B cell (primary cell): ENCODE measurements around the gene HABP4. TPM values are rescaled to one million over a fixed set of nuclear protein-coding genes. Genes with fewer than 3 reads are reported as not detected.

ENCODE experiments used
- ATAC-seq: fragments of 200-7000 bp; cut with Tn5 transposase; one replicate; pipeline ENCODE4 v1.10.0; 2021; ENCODE audit warnings: low read depth, mild to moderate bottlenecking, moderate number of reproducible peaks, moderate library complexity
- CTCF ChIA-PET: fragments of 350-600 bp; sonication (Branson Sonifier 250); formaldehyde crosslinking; loops from one replicate; lab custom pipeline; 2021; ENCODE audit warnings: antibody characterized with exemption, inconsistent platforms; lab: Charles Lee
- POLR2A ChIA-PET: fragments of 350-600 bp; sonication (Branson Sonifier 250); formaldehyde crosslinking; loops from one replicate; lab custom pipeline; 2021; ENCODE audit warnings: antibody characterized with exemption; lab: Charles Lee
- DNase-seq: peaks from one replicate; pipeline ENCODE4 v3.0.0; 2013
- H2AFZ ChIP-seq: 2 replicates; pipeline ENCODE4 v1.6.1; 2012; ENCODE audit warnings: mild to moderate bottlenecking, low read depth, low read length; ENCODE audit not compliant: insufficient read depth, poor library complexity, severe bottlenecking
- H3K27ac ChIP-seq, 2 donors: 1 replicate in 1 of 2; 2 replicates in 1 of 2; pipeline ENCODE4 v1.5.1; 2012 to 2013; ENCODE audit warnings: low read length in 2 of 2, mild to moderate bottlenecking in 2 of 2, moderate library complexity in 1 of 2
- H3K27me3 ChIP-seq, 4 experiments: fragments of 200-600 bp in 1 of 4; sonication (generic) in 1 of 4; replicated peaks in 1 of 4; 1 replicate in 2 of 4; 2 replicates in 2 of 4; pipeline versions ENCODE4 v1.6.1 to v1.7.0; 2013 to 2016; ENCODE audit warnings: low read length in 3 of 4, mild to moderate bottlenecking in 2 of 4, mixed read lengths in 1 of 4, moderate library complexity in 1 of 4; ENCODE audit not compliant: insufficient read depth in 4 of 4, control insufficient read depth in 3 of 4; ENCODE audit errors: control extremely low read depth in 1 of 4
- H3K36me3 ChIP-seq, 2 experiments: replicated peaks in 1 of 2; 1 replicate in 1 of 2; 2 replicates in 1 of 2; pipeline versions ENCODE4 v1.6.1 to v1.7.1; 2013; ENCODE audit warnings: low read length in 1 of 2; ENCODE audit not compliant: insufficient read depth in 2 of 2, control insufficient read depth in 1 of 2; ENCODE audit errors: control extremely low read depth in 1 of 2, extremely low read depth in 1 of 2
- H3K4me1 ChIP-seq, 2 donors: fragments of 200-600 bp in 1 of 2; sonication (generic) in 1 of 2; 1 replicate in 1 of 2; 2 replicates in 1 of 2; pipeline versions ENCODE4 v1.5.1 to v1.6.1; 2013 to 2017; ENCODE audit warnings: low read length in 2 of 2; ENCODE audit not compliant: control insufficient read depth in 2 of 2, insufficient read depth in 2 of 2
- H3K4me2 ChIP-seq: replicated peaks from 2 replicates; pipeline ENCODE3; 2012; ENCODE audit warnings: mild to moderate bottlenecking, low read depth, low read length; ENCODE audit not compliant: poor library complexity, severe bottlenecking
- H3K4me3 ChIP-seq, 5 experiments: fragments of 200-600 bp in 1 of 5; sonication (generic) in 1 of 5; 1 replicate in 3 of 5; 2 replicates in 2 of 5; pipeline versions ENCODE4 v1.5.1 to v1.7.0; 2011 to 2016; ENCODE audit warnings: low read length in 4 of 5, mild to moderate bottlenecking in 4 of 5, low read depth in 2 of 5, control low read depth in 1 of 5, moderate library complexity in 1 of 5; ENCODE audit not compliant: insufficient read depth in 1 of 5; ENCODE audit errors: control extremely low read depth in 1 of 5, extremely low read depth in 1 of 5
- H3K79me2 ChIP-seq: fragments of 200-600 bp; sonication (generic); one replicate; pipeline ENCODE4 v1.6.0; 2016; ENCODE audit warnings: low read length; ENCODE audit not compliant: control insufficient read depth, insufficient read depth
- H3K9ac ChIP-seq: fragments of 200-600 bp; sonication (generic); 2 replicates; pipeline ENCODE4 v1.6.1; 2017; ENCODE audit warnings: mild to moderate bottlenecking, low read length, moderate library complexity
- H3K9me3 ChIP-seq, 3 donors: one replicate each; pipeline versions ENCODE4 v1.6.1 to v1.7.1; 2013; ENCODE audit warnings: low read length in 2 of 3; ENCODE audit not compliant: control insufficient read depth in 2 of 3, insufficient read depth in 1 of 3; ENCODE audit errors: control extremely low read depth in 1 of 3
- H4K20me1 ChIP-seq: 2 replicates; pipeline ENCODE4 v1.6.0; 2012; ENCODE audit warnings: mild to moderate bottlenecking, low read length; ENCODE audit not compliant: insufficient read depth, control insufficient read depth, poor library complexity, severe bottlenecking
- H3K27ac Mint-ChIP-seq: one replicate; pipeline ENCODE4 v1.8.0; 2021; ENCODE audit warnings: mixed read lengths
- H3K27me3 Mint-ChIP-seq: one replicate; pipeline ENCODE4 v1.8.0; 2021; ENCODE audit warnings: mixed read lengths
- H3K4me1 Mint-ChIP-seq: one replicate; pipeline ENCODE4 v1.8.0; 2021; ENCODE audit warnings: mixed read lengths
- H3K4me3 Mint-ChIP-seq: one replicate; pipeline ENCODE4 v1.8.0; 2021; ENCODE audit warnings: mixed read lengths
- H3K9me3 Mint-ChIP-seq: one replicate; pipeline ENCODE4 v1.8.0; 2022; ENCODE audit warnings: mixed read lengths; ENCODE audit not compliant: insufficient read depth
- EZH2 ChIP-seq: IDR thresholded peaks from 2 replicates; pipeline ENCODE4 v1.6.1; 2012; ENCODE audit warnings: borderline replicate concordance, low read depth, mild to moderate bottlenecking, moderate library complexity, low read length; ENCODE audit not compliant: insufficient read depth, poor library complexity, severe bottlenecking
- WGBS: methylation state at CpG from one replicate; pipeline ENCODE4 v1.1.5; 2013; ENCODE audit warnings: missing lambda C conversion rate; ENCODE audit not compliant: insufficient coverage; 5-methylcytosine and 5-hydroxymethylcytosine counted together
- intact Hi-C: fragments of 100-400 bp; cut with micrococcal nuclease; formaldehyde crosslinking; loops from one replicate; pipeline ENCODE4 v1.10.0; 2022
- polyA plus RNA-seq: library from polyadenylated mRNA; depleted of rRNA; stranded (reverse); fragments of >200 nt; gene quantifications from 2 replicates; pipeline ENCODE4 v1.2.3, GENCODE V29; 2012
- total RNA-seq, 2 donors: library from RNA; stranded (reverse); fragments of 120-200 nt in 1 of 2; gene quantifications; 1 replicate in 1 of 2; 2 replicates in 1 of 2; pipeline versions ENCODE4 v1.2.3 to v1.2.4, GENCODE V29; 2013 to 2022
- TF ChIP-seq, protein P1 (sequence below): fragments of 200-600 bp; IDR thresholded peaks from one replicate; pipeline ENCODE4 v1.8.0; 2022; ENCODE audit warnings: antibody characterized with exemption, mild to moderate bottlenecking

The HABP4 gene
- total and polyA plus RNA-seq, 2 donors (not counting 1 experiment from before 2014, with no cell fraction given): 3.3 to 15.0 TPM

- 100% methylated on average over 1 of the region's 4 CpGs for WGBS
- Histone ChIP-seq H3K79me2 (no peaks in the 10 kb centered on the region), H3K9me3 (no peaks in the 10 kb centered on the region), H2AFZ (no peak overlapping the region), H3K4me3 (no peak overlapping the region), H3K4me2 (no peak overlapping the region), H3K27ac (no peak overlapping the region), H3K27me3 (no peaks in the 10 kb centered on the region), H3K36me3 (peaks cover 1 to 8% of the 10 kb centered on the region in 2 experiments), H3K9ac (no peak overlapping the region), H4K20me1 (no peaks in the 10 kb centered on the region), H3K4me1 (no peaks in the 10 kb centered on the region)
- Mint-ChIP-seq H3K4me1 (peaks cover 7% of the 10 kb centered on the region), H3K9me3 (no peaks in the 10 kb centered on the region), H3K4me3 (no peak overlapping the region), H3K27me3 (no peaks in the 10 kb centered on the region), H3K27ac (no peak overlapping the region)
- intact Hi-C loops: no loop called here
- CTCF ChIA-PET: no interaction called here
- TF ChIP-seq, protein P1, sequence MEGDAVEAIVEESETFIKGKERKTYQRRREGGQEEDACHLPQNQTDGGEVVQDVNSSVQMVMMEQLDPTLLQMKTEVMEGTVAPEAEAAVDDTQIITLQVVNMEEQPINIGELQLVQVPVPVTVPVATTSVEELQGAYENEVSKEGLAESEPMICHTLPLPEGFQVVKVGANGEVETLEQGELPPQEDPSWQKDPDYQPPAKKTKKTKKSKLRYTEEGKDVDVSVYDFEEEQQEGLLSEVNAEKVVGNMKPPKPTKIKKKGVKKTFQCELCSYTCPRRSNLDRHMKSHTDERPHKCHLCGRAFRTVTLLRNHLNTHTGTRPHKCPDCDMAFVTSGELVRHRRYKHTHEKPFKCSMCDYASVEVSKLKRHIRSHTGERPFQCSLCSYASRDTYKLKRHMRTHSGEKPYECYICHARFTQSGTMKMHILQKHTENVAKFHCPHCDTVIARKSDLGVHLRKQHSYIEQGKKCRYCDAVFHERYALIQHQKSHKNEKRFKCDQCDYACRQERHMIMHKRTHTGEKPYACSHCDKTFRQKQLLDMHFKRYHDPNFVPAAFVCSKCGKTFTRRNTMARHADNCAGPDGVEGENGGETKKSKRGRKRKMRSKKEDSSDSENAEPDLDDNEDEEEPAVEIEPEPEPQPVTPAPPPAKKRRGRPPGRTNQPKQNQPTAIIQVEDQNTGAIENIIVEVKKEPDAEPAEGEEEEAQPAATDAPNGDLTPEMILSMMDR: no peak
- no peak for TF ChIP-seq EZH2
- POLR2A ChIA-PET: no interaction called here
- DNase-seq: no peak
- no peak for ATAC-seq
These were observed 26.0 kb downstream of the HABP4 start for GRCh38 chr9:96476013-96476412.

DNA sequence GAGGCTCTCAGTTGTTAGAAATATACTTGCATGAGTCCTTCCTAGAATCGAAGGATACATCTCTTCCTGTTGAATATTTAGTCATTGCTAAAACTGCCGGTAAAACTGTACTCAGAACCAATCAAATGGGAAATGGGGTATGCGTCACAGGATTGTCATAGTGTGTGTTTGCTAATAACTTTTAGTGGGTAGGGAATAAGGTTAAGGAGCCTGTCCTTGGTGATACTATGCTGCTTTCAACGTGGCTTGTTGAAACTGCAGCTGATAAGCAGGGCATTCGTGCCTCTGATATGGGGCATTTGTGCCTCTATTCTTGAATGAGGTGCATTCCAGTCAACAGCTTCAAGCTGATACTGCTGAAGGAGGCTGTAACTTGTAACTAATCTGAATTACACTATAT lies 26.6 kb downstream of the HABP4 start:
- Mint-ChIP-seq H3K27me3 (no peaks in the 10 kb centered on the region), H3K4me1 (peaks cover 7% of the 10 kb centered on the region), H3K27ac (no peak overlapping the region), H3K4me3 (no peak overlapping the region), H3K9me3 (no peaks in the 10 kb centered on the region)
- H3K9me3 ChIP-seq: no peaks in the 10 kb centered on the region
- no peak overlapping the region for H2AFZ ChIP-seq
- no peak for TF ChIP-seq EZH2
- TF ChIP-seq, protein P1: no peak
- no peak overlapping the region for H3K9ac ChIP-seq
- intact Hi-C loops: no loop called here
- DNase-seq: no peak
- no peak for ATAC-seq
- no peaks in the 10 kb centered on the region for H3K79me2 ChIP-seq
- no peak overlapping the region for H3K27ac ChIP-seq
- ChIA-PET POLR2A (no interaction called here), CTCF (no interaction called here)
- H3K27me3 ChIP-seq: no peaks in the 10 kb centered on the region
- 79% methylated on average over 5 of the region's 5 CpGs for WGBS
- no peak overlapping the region for H3K4me2 ChIP-seq
- H3K4me1 ChIP-seq: no peaks in the 10 kb centered on the region
- no peaks in the 10 kb centered on the region for H4K20me1 ChIP-seq
- no peak overlapping the region for H3K4me3 ChIP-seq
- H3K36me3 ChIP-seq: peaks cover 1 to 8% of the 10 kb centered on the region in 2 experiments
